ENCODE results near the gene DNHD1. TPM values are rescaled to one million over a fixed set of nuclear protein-coding genes. Genes with fewer than 3 reads are reported as not detected.

The DNHD1 gene
- total and polyA plus RNA-seq, 2 of the 8 experiments (the other 6 are each of a cell fraction or from before 2014, with no cell fraction given) = 5.0 to 6.8 TPM

GRCh38 chr11:6594142-6594768 lies 97.2 kb downstream of the DNHD1 start (continued):
- TF ChIP-seq USF2 (IDR thresholded peaks at IDR 0.05; ENCODE audit: low read length) (no peak), BRCA1 (IDR thresholded peaks at IDR 0.05; ENCODE audit: low read depth, low read length) (no peak), YY1 (IDR thresholded peaks at IDR 0.05; ENCODE audit: low read depth, low read length) (no peak), NANOG (IDR thresholded peaks at IDR 0.05; ENCODE audit: insufficient read depth, low read depth, low read length, poor library complexity, severe bottlenecking) (no peak), SUZ12 (IDR thresholded peaks at IDR 0.05; ENCODE audit: low read length) (no peak), SIRT6 (IDR thresholded peaks at IDR 0.05; ENCODE audit: low read length) (no peak), HDAC2 (IDR thresholded peaks at IDR 0.05; ENCODE audit: borderline replicate concordance in 1 of 2, low read depth in 2 of 2, low read length in 2 of 2) (no peak)

Measured in H1 (cell line).